ENCODE results near the gene CYTH3. TPM values are rescaled to one million over a fixed set of nuclear protein-coding genes. Genes with fewer than 3 reads are reported as not detected.

The CYTH3 gene
- total RNA-seq, 1 experiment from 2014 or later = 73.4 TPM

GRCh38 chr7:6291531-6291930 is 19.1 kb upstream of the CYTH3 start:
- H3K27ac Mint-ChIP-seq (ENCODE audit: unreplicated experiment) = no peak overlapping the region
- DNase-seq = no peak
- no peak overlapping the region for H3K4me3 Mint-ChIP-seq (ENCODE audit: low read depth, unreplicated experiment)
- TF ChIP-seq, protein P1, sequence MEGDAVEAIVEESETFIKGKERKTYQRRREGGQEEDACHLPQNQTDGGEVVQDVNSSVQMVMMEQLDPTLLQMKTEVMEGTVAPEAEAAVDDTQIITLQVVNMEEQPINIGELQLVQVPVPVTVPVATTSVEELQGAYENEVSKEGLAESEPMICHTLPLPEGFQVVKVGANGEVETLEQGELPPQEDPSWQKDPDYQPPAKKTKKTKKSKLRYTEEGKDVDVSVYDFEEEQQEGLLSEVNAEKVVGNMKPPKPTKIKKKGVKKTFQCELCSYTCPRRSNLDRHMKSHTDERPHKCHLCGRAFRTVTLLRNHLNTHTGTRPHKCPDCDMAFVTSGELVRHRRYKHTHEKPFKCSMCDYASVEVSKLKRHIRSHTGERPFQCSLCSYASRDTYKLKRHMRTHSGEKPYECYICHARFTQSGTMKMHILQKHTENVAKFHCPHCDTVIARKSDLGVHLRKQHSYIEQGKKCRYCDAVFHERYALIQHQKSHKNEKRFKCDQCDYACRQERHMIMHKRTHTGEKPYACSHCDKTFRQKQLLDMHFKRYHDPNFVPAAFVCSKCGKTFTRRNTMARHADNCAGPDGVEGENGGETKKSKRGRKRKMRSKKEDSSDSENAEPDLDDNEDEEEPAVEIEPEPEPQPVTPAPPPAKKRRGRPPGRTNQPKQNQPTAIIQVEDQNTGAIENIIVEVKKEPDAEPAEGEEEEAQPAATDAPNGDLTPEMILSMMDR (IDR thresholded peaks at IDR 0.05; ENCODE audit: unreplicated experiment) = no peak
- H3K4me1 Mint-ChIP-seq (ENCODE audit: low read depth, unreplicated experiment) = peaks cover 16% of the 10 kb centered on the region
- no TSS peak for BruUV-seq (replicated peaks)
- no peaks in the 10 kb centered on the region for H3K36me3 Mint-ChIP-seq (ENCODE audit: insufficient read depth, unreplicated experiment)
- CTCF ChIA-PET = no interaction called here
- intact Hi-C loops (cut with micrococcal nuclease; ENCODE audit: unreplicated experiment) = no loop called here
- no peaks in the 10 kb centered on the region for H3K27me3 Mint-ChIP-seq (ENCODE audit: unreplicated experiment)
- peaks cover 3% of the 10 kb centered on the region for H3K9me3 Mint-ChIP-seq (ENCODE audit: low read depth, unreplicated experiment)

DNA sequence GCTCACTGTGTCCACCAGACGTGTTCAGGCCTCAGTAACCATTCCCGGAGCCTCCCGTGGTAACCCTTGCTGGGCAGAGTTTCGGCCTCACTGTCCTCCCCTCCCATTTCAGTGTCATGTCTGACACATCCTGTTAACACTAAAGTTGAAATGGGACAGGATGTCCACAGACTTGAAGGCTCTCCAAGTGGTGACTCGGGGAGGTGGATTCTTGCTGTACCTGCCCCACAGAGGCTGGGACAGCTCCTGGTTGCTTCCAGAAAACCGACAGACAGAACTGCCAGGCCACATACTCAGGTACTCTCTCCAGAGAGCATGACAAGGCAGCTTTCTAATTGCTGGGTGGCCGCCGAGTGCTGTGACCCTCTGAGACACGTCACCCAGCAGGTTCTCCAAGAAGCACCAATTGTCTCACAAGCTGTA is 17.9 kb upstream of the CYTH3 start:
- Mint-ChIP-seq H3K27ac (ENCODE audit: unreplicated experiment) (peak overlapping the region; percentile 30), H3K4me3 (ENCODE audit: low read depth, unreplicated experiment) (no peak overlapping the region), H3K36me3 (ENCODE audit: insufficient read depth, unreplicated experiment) (no peaks in the 10 kb centered on the region), H3K27me3 (ENCODE audit: unreplicated experiment) (no peaks in the 10 kb centered on the region), H3K9me3 (ENCODE audit: low read depth, unreplicated experiment) (peaks cover 3% of the 10 kb centered on the region), H3K4me1 (ENCODE audit: low read depth, unreplicated experiment) (peaks cover 14% of the 10 kb centered on the region)
- BruUV-seq (replicated peaks) = no TSS peak
- DNase-seq = peak; percentile 27
- intact Hi-C loops (cut with micrococcal nuclease; ENCODE audit: unreplicated experiment) = no loop called here
- TF ChIP-seq, protein P1 (IDR thresholded peaks at IDR 0.05; ENCODE audit: unreplicated experiment) = no peak
- CTCF ChIA-PET = no interaction called here

DNA sequence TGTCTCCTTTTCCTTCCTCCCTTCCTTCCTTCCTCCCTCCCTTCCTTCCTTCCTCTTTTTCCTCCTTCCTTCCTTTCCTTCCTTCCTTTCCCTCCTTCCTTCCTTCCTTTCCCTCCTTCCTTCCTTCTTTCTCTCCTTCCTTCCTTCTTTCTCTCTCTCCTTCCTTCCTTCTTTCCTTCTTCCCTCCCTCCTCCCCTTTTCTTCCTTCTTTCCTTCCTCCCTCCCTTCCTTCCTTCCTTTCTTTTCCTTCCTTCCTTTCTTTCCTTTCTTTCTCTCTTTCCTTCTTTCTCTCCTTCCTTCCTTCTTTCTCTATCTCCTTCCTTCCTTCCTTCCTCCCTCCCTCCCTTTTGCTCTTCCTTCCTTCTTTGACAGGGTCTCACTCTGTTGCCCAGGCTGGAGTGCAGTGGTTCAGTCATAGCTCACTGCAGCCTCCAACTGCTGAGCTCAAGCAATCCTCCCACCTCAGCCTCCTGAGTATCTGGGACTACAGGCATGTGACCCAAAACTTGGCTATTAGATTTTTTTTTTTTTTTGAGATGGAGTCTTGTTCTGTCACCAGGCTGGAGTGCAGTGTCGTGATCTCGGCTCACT is 15.9 kb upstream of the CYTH3 start:
- Mint-ChIP-seq H3K36me3 (ENCODE audit: insufficient read depth, unreplicated experiment) (peaks cover 18% of the 10 kb centered on the region), H3K4me3 (ENCODE audit: low read depth, unreplicated experiment) (no peak overlapping the region), H3K4me1 (ENCODE audit: low read depth, unreplicated experiment) (peaks cover 21% of the 10 kb centered on the region), H3K27ac (ENCODE audit: unreplicated experiment) (no peak overlapping the region), H3K9me3 (ENCODE audit: low read depth, unreplicated experiment) (peaks cover 3% of the 10 kb centered on the region), H3K27me3 (ENCODE audit: unreplicated experiment) (no peaks in the 10 kb centered on the region)
- no TSS peak for BruUV-seq (replicated peaks)
- TF ChIP-seq, protein P1 (IDR thresholded peaks at IDR 0.05; ENCODE audit: unreplicated experiment) = no peak
- intact Hi-C loops (cut with micrococcal nuclease; ENCODE audit: unreplicated experiment) = no loop called here
- DNase-seq = no peak
- CTCF ChIA-PET = interaction anchor here (0.7 kb wide), 1 partner anchor 24 kb away, joined by 5 read pairs; no protein-coding TSS in a partner anchor

- DNase-seq = no peak
- Mint-ChIP-seq H3K9me3 (ENCODE audit: low read depth, unreplicated experiment) (peaks cover 3% of the 10 kb centered on the region), H3K36me3 (ENCODE audit: insufficient read depth, unreplicated experiment) (peaks cover 32% of the 10 kb centered on the region), H3K4me1 (ENCODE audit: low read depth, unreplicated experiment) (peaks cover 26% of the 10 kb centered on the region), H3K27ac (ENCODE audit: unreplicated experiment) (no peak overlapping the region), H3K27me3 (ENCODE audit: unreplicated experiment) (no peaks in the 10 kb centered on the region), H3K4me3 (ENCODE audit: low read depth, unreplicated experiment) (no peak overlapping the region)
- TF ChIP-seq, protein P1 (IDR thresholded peaks at IDR 0.05; ENCODE audit: unreplicated experiment) = no peak
- CTCF ChIA-PET = interaction anchor here (0.7 to 0.9 kb wide), 2 partner anchors 16 to 119 kb away, joined by 3 read pairs; no protein-coding TSS in a partner anchor
- intact Hi-C loops (cut with micrococcal nuclease; ENCODE audit: unreplicated experiment) = no loop called here
- no TSS peak for BruUV-seq (replicated peaks)
These were observed 14.1 kb upstream of the CYTH3 start for GRCh38 chr7:6286486-6286885.
